Activated T-cell treated with anti-CD3 and anti-CD28 coated beads for 4 hours (primary cell): Measurements from ENCODE around the gene HEXD.

Source experiments
- DNase-seq: peaks from one replicate; pipeline ENCODE4 v3.0.0-alpha.2; 2020

The HEXD gene

GRCh38 chr17:82382933-82383255 is 35.3 kb upstream of the HEXD start:
- no peak for DNase-seq

- DNase-seq = no peak
Measured at GRCh38 chr17:82383411-82383810, 34.7 kb upstream of the HEXD start.

- DNase-seq = no peak
Measured at GRCh38 chr17:82384051-82384729, 34.0 kb upstream of the HEXD start.

- DNase-seq = no peak
Measured at GRCh38 chr17:82384730-82385481, 33.2 kb upstream of the HEXD start.

- DNase-seq = no peak
Measured at GRCh38 chr17:82385559-82386254, 32.4 kb upstream of the HEXD start.

- DNase-seq = no peak
Measured at GRCh38 chr17:82386255-82386831, 31.8 kb upstream of the HEXD start.

- DNase-seq = no peak
Measured at GRCh38 chr17:82386881-82387704, 31.1 kb upstream of the HEXD start.

GRCh38 chr17:82387705-82388106 is 30.4 kb upstream of the HEXD start:
- DNase-seq = no peak

GRCh38 chr17:82388223-82388921 is 29.8 kb upstream of the HEXD start:
- DNase-seq = no peak

- no peak for DNase-seq
Measured at GRCh38 chr17:82388922-82389283, 29.2 kb upstream of the HEXD start.

GRCh38 chr17:82389379-82389778 is 28.8 kb upstream of the HEXD start:
- no peak for DNase-seq

- no peak for DNase-seq
Measured at GRCh38 chr17:82390015-82390859, 27.9 kb upstream of the HEXD start.

- DNase-seq = no peak
Measured at GRCh38 chr17:82390860-82391435, 27.2 kb upstream of the HEXD start.

GRCh38 chr17:82391496-82392066 is 26.6 kb upstream of the HEXD start:
- no peak for DNase-seq

GRCh38 chr17:82392209-82392920 is 25.8 kb upstream of the HEXD start:
- DNase-seq = no peak

- no peak for DNase-seq
Measured at GRCh38 chr17:82392941-82393340, 25.2 kb upstream of the HEXD start.

- no peak for DNase-seq
Measured at GRCh38 chr17:82394278-82394677, 23.9 kb upstream of the HEXD start.

- no peak for DNase-seq
Measured at GRCh38 chr17:82396601-82397435, 21.3 kb upstream of the HEXD start.
